HT-29 (cell line): ENCODE results near the gene MYO6. TPM values are rescaled to one million over a fixed set of nuclear protein-coding genes. Genes with fewer than 3 reads are reported as not detected.
"Not testable (repeated sequence)": the region's sequence is repeated elsewhere in the genome, so short reads cannot be mapped to it uniquely, and the experiment has no call there.

Experiments used
- DNase-seq: peaks from one replicate; pipeline ENCODE4 v3.0.0-alpha.2; 2015; ENCODE audit warnings: low spot score
- total RNA-seq: library from RNA; depleted of rRNA; stranded (reverse); fragments of >200 nt; shearing (Covaris generic); gene quantifications from 2 replicates; pipeline ENCODE4 v1.2.3, GENCODE V29; 2014; rRNA removed

Gene MYO6
- total RNA-seq: 28.8 TPM in 2 replicates

GRCh38 chr6:75748743-75749538 lies at the start of gene MYO6:
MYO6 (plus strand) TSS chr6:75749239; CDS start chr6:75817548, 68,309 bp downstream.
- peak; percentile 80 for DNase-seq

- not testable (repeated sequence) for DNase-seq
These were observed 40.7 kb upstream of the MYO6 start for GRCh38 chr6:75708334-75708733.

GRCh38 chr6:75711173-75711572 lies 37.9 kb upstream of the MYO6 start:
- DNase-seq: no peak

GRCh38 chr6:75719133-75719532 lies 29.9 kb upstream of the MYO6 start:
- DNase-seq: no peak

- DNase-seq: no peak
These were observed 25.7 kb upstream of the MYO6 start for GRCh38 chr6:75723382-75723781.

- DNase-seq: no peak
These were observed 21.8 kb upstream of the MYO6 start for GRCh38 chr6:75727206-75727605.

- DNase-seq: not testable (repeated sequence)
These were observed 18.0 kb upstream of the MYO6 start for GRCh38 chr6:75731029-75731428.

- peak; percentile 93 for DNase-seq
These were observed 13.4 kb upstream of the MYO6 start for GRCh38 chr6:75735491-75736186.

- DNase-seq: no peak
These were observed 5.1 kb upstream of the MYO6 start for GRCh38 chr6:75743971-75744370.

- no peak for DNase-seq
These were observed 3.6 kb upstream of the MYO6 start for GRCh38 chr6:75745404-75745803.

GRCh38 chr6:75746221-75746620 lies 2.8 kb upstream of the MYO6 start:
- DNase-seq: peak; percentile 75

- DNase-seq: peak; percentile 83
These were observed 1.7 kb upstream of the MYO6 start for GRCh38 chr6:75747152-75747992.

- peak; percentile 51 for DNase-seq
These were observed 866 bp upstream of the MYO6 start for GRCh38 chr6:75748003-75748742.

GRCh38 chr6:75751443-75751842 lies 2.4 kb downstream of the MYO6 start:
- no peak for DNase-seq

GRCh38 chr6:75752365-75752764 lies 3.3 kb downstream of the MYO6 start:
- DNase-seq: peak; percentile 45

- no peak for DNase-seq
These were observed 6.7 kb downstream of the MYO6 start for GRCh38 chr6:75755704-75756103.

GRCh38 chr6:75757295-75757694 lies 8.3 kb downstream of the MYO6 start:
- no peak for DNase-seq

- DNase-seq: no peak
These were observed 9.0 kb downstream of the MYO6 start for GRCh38 chr6:75758061-75758460.

GRCh38 chr6:75759207-75759606 lies 10.2 kb downstream of the MYO6 start:
- no peak for DNase-seq

GRCh38 chr6:75760320-75760719 lies 11.3 kb downstream of the MYO6 start:
- no peak for DNase-seq

- no peak for DNase-seq
These were observed 12.4 kb downstream of the MYO6 start for GRCh38 chr6:75761489-75761888.
